ENCODE measurements around the gene RNF150. TPM values are rescaled to one million over a fixed set of nuclear protein-coding genes. Genes with fewer than 3 reads are reported as not detected.

RNF150 gene
- total and polyA plus RNA-seq, 12 donors = 10.8 to 131 (median 93.3) TPM

DNA sequence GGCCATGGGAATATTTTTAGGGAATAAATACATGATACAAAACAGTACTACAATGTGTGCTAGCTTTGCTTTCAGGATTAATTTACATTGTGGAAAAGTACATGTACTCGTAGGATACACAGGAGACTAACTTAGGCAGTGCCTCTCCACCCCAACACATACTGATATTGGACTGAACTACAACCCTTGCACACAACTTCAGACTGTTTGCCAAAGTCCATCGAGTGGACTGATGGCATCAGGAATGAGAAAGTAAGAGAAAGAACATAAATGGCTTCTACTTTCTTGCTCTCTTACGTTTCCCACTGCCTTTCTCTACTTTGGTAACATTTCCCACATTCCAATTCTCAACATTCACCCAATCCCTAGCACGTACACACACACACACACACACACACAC, 130.1 kb downstream of the RNF150 start:
- DNase-seq (no peak), ATAC-seq (peak in 2 of 8 donors; percentile 36 to 41)
- TF ChIP-seq, protein P1, sequence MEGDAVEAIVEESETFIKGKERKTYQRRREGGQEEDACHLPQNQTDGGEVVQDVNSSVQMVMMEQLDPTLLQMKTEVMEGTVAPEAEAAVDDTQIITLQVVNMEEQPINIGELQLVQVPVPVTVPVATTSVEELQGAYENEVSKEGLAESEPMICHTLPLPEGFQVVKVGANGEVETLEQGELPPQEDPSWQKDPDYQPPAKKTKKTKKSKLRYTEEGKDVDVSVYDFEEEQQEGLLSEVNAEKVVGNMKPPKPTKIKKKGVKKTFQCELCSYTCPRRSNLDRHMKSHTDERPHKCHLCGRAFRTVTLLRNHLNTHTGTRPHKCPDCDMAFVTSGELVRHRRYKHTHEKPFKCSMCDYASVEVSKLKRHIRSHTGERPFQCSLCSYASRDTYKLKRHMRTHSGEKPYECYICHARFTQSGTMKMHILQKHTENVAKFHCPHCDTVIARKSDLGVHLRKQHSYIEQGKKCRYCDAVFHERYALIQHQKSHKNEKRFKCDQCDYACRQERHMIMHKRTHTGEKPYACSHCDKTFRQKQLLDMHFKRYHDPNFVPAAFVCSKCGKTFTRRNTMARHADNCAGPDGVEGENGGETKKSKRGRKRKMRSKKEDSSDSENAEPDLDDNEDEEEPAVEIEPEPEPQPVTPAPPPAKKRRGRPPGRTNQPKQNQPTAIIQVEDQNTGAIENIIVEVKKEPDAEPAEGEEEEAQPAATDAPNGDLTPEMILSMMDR (IDR thresholded peaks at IDR 0.05) = no peak
- Histone ChIP-seq H3K4me1 (peaks cover 0 to 47% (median 13%) of the 10 kb centered on the region in 9 donors), H3K36me3 (no peaks in the 10 kb centered on the region), H3K4me3 (no peak overlapping the region), H3K27ac (peak overlapping the region; percentile 46 to 79 (median 66)), H3K27me3 (no peaks in the 10 kb centered on the region), H3K9me3 (no peaks in the 10 kb centered on the region)
- intact Hi-C loops (cut with DNase I) = loop anchor here in 2 of 10 donors (5.0 to 10.0 kb wide), 2 partner anchors 129 to 138 kb away; partner anchors contain the start of gene RNF150 (in 1 of the 2)
- 69 to 76% methylated on average over 4 of the region's 4 CpGs for WGBS, 2 donors

DNA sequence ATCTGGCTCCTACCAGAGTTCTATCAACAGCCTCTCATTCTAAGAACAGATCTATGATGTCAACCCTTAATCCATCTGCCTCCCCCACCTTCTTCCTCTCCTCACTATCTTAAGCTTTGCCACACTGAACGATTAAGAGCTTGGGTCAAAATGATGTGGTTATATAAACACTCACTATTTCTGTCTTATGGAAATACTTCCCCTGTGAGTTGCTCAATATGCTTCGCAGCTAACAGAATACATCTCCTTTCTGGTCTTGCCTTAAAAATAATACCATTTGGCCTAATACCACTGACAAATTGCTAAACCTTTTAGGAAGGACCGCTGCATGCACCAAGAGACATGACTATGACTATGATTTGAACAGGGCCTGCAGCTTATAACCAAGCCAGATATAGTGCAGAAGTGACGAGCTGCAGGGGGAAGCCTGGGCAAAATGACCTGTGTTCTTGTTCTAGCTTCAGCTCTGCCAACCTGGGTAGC, 130.9 kb downstream of the RNF150 start:
- ATAC-seq = peak; percentile 74 to 93 (median 89)
- H3K9me3 ChIP-seq = no peaks in the 10 kb centered on the region
- no peaks in the 10 kb centered on the region for H3K36me3 ChIP-seq
- 25 to 28% methylated on average over 4 of the region's 4 CpGs for WGBS, 2 donors
- intact Hi-C loops (cut with DNase I) = loop anchor here in 2 of 10 donors (5.0 to 10.0 kb wide), 2 partner anchors 130 to 138 kb away; partner anchors contain the start of gene RNF150 (in 1 of the 2)
- no peaks in the 10 kb centered on the region for H3K27me3 ChIP-seq
- H3K4me1 ChIP-seq = peaks cover 0 to 55% (median 13%) of the 10 kb centered on the region in 9 donors
- TF ChIP-seq, protein P1 (IDR thresholded peaks at IDR 0.05) = no peak
- H3K4me3 ChIP-seq = peak overlapping the region in 1 of 10 donors; percentile 9
- DNase-seq = no peak
- peak overlapping the region; percentile 46 to 79 (median 66) for H3K27ac ChIP-seq

DNA sequence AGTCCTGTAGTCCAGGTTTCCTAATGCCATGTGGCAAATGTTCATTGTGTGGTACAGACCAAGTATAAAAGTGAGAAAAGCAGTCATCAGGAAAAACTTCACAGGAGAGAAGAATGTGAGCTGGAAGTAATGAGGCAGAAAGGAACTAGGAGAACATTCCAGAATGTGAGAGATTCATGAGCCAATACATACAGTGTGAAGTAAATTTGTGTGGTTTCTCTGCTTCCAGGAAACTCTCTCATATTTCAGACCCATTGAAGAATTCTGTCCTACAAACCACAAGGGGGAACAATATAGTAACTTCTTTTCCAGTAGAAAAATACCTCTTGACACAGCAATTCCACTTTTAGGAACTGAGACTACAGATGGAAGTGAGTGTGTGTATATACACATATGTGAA, 136.5 kb downstream of the RNF150 start:
- Histone ChIP-seq H3K9me3 (no peaks in the 10 kb centered on the region), H3K4me3 (no peak overlapping the region), H3K27me3 (no peaks in the 10 kb centered on the region), H3K36me3 (no peaks in the 10 kb centered on the region), H3K4me1 (peaks cover 2 to 62% (median 16%) of the 10 kb centered on the region in 9 donors), H3K27ac (peak overlapping the region in 3 of 10 donors; percentile 13 to 65 (median 31))
- TF ChIP-seq, protein P1 (IDR thresholded peaks at IDR 0.05) = peak in 1 of 9 donors; percentile 36
- DNase-seq (no peak), ATAC-seq (no peak)
- intact Hi-C loops (cut with DNase I) = loop anchor here in 4 of 10 donors (5.0 to 10.0 kb wide), 4 partner anchors 62 to 136 kb away; partner anchors contain the start of gene RNF150 (in 1 of the 4)

DNA sequence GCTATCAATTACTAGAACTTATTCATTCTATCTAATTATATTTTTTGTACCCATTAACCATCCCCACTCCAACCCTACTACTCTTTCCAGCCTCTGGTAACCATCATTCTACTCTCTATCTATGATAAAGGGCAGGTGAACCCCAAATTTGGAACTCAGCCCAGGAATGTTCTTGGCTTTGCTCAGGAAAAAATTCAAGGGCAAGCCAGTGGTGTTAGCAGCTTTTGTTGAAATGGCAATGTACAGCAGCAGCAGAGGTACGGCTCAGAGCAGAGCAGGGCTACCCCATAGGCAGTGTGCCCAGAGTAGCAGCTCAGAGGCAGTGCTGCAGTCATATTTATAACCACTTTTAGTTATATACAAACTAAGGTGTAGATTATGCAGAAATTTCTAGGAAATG, 138.2 kb downstream of the RNF150 start:
- H3K27me3 ChIP-seq = no peaks in the 10 kb centered on the region
- peaks cover 2 to 53% (median 17%) of the 10 kb centered on the region in 9 donors for H3K4me1 ChIP-seq
- H3K9me3 ChIP-seq = no peaks in the 10 kb centered on the region
- 50 to 61% methylated on average over 1 of the region's 1 CpG for WGBS, 2 donors
- DNase-seq (peak in 1 of 2 donors; percentile 57), ATAC-seq (peak; percentile 59 to 93 (median 84))
- no peak overlapping the region for H3K4me3 ChIP-seq
- TF ChIP-seq, protein P1 (IDR thresholded peaks at IDR 0.05) = no peak
- intact Hi-C loops (cut with DNase I) = loop anchor here in 4 of 10 donors (5.0 to 10.0 kb wide), 4 partner anchors 60 to 137 kb away; partner anchors contain the start of gene RNF150 (in 1 of the 4)
- peak overlapping the region in 7 of 10 donors; percentile 27 to 74 (median 65) for H3K27ac ChIP-seq
- no peaks in the 10 kb centered on the region for H3K36me3 ChIP-seq

Measured in heart right ventricle (tissue), 16 donors.